Measurements from ENCODE around the gene PROC. TPM values are rescaled to one million over a fixed set of nuclear protein-coding genes. Genes with fewer than 3 reads are reported as not detected.
"Not testable (repeated sequence)": the region's sequence is repeated elsewhere in the genome, so short reads cannot be mapped to it uniquely, and the experiment has no call there.

The PROC gene
- total and polyA plus RNA-seq, 10 donors, result 0.16 to 0.52 (median 0.21) TPM; not detected in 7

DNA sequence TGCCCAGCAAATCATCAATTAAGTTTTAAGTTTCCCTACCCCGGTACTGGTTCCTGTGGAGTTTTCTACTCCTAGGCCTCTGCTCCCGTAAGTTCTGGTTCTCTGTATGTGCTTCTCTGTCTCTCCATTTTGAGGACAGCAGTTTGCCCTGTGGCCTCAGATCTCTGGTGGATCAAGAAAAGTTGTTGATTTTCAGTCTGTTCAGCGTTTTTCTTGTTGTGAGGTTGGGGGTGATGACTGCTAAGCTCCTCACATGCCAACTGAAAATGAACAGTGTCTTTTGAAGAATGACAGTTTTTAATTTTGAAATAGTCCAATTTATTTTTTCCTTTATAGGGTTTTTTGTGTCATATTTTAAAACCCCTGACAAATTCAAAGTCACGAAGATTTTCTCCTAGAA lies 31.7 kb downstream of the PROC start:
- TF ChIP-seq, protein P1, sequence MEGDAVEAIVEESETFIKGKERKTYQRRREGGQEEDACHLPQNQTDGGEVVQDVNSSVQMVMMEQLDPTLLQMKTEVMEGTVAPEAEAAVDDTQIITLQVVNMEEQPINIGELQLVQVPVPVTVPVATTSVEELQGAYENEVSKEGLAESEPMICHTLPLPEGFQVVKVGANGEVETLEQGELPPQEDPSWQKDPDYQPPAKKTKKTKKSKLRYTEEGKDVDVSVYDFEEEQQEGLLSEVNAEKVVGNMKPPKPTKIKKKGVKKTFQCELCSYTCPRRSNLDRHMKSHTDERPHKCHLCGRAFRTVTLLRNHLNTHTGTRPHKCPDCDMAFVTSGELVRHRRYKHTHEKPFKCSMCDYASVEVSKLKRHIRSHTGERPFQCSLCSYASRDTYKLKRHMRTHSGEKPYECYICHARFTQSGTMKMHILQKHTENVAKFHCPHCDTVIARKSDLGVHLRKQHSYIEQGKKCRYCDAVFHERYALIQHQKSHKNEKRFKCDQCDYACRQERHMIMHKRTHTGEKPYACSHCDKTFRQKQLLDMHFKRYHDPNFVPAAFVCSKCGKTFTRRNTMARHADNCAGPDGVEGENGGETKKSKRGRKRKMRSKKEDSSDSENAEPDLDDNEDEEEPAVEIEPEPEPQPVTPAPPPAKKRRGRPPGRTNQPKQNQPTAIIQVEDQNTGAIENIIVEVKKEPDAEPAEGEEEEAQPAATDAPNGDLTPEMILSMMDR (IDR thresholded peaks at IDR 0.05 in 8 of 11, conservative IDR thresholded peaks at IDR 0.05 in 3 of 11), result no peak
- TF ChIP-seq POLR2AphosphoS5 (IDR thresholded peaks at IDR 0.05) (no peak), POLR2A (IDR thresholded peaks at IDR 0.05) (no peak)
- DNase-seq, result no peak
- Histone ChIP-seq H3K4me1 (no peaks in the 10 kb centered on the region), H3K4me3 (no peak overlapping the region), H3K27me3 (replicated peaks in 1 of 7) (no peaks in the 10 kb centered on the region), H3K36me3 (peaks cover 0 to 21% (median 0%) of the 10 kb centered on the region in 6 donors), H3K27ac (no peak overlapping the region), H3K9me3 (peaks cover 0 to 4% (median 3%) of the 10 kb centered on the region in 8 donors)
- intact Hi-C loops (cut with DNase I; ENCODE audit: low total_unique reads), result no loop called here
- 93 to 97% (median 95%) methylated on average over 4 of the region's 4 CpGs for WGBS, 5 donors

DNA sequence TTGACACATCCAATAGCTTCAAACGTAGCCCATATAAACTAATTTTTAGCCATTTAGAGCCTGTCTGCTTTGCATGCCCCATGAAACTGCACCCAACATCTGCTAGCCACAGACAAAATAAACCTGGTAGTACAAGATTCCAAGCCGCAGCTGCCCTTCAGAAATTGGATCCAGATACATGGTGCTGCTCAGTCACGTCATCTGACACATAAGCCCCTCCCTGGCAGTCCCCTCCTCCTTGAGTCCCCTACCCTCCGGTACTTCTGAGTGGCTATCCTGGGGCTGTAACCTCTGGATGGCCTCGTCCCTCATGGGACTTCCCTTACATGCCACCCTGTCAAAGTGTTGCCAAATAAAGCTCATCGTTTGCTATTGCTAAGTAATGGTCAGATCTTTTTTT lies 33.8 kb downstream of the PROC start:
- TF ChIP-seq POLR2AphosphoS5 (IDR thresholded peaks at IDR 0.05) (no peak), POLR2A (IDR thresholded peaks at IDR 0.05) (no peak)
- TF ChIP-seq, protein P1 (IDR thresholded peaks at IDR 0.05 in 8 of 11, conservative IDR thresholded peaks at IDR 0.05 in 3 of 11), result no peak
- Histone ChIP-seq H3K27ac (no peak overlapping the region), H3K27me3 (replicated peaks in 1 of 7) (no peaks in the 10 kb centered on the region), H3K4me1 (no peaks in the 10 kb centered on the region), H3K36me3 (peaks cover 0 to 24% (median 0%) of the 10 kb centered on the region in 6 donors), H3K4me3 (no peak overlapping the region), H3K9me3 (no peaks in the 10 kb centered on the region)
- DNase-seq, result no peak
- WGBS, 5 donors, result 85 to 94% (median 88%) methylated on average over 6 of the region's 6 CpGs
- intact Hi-C loops (cut with DNase I; ENCODE audit: low total_unique reads), result no loop called here

DNA sequence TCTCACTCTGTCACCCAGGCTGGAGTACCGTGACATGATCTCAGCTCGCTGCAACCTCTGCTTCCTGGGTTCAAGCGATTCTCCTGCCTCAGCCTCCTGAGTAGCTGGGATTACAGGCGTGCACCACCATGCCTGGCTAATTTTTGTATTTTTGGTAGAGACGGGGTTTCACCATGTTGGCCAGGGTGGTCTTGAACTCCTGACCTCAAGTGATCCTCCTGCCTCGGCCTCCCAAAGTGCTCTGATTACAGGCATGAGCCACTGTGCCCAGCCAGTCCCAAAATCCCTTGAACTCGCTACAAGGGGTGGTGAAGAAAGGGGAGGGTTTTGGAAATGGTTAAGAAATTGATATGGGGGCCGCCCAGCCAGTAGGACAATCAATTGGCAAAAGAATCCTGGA lies 34.2 kb downstream of the PROC start:
- DNase-seq; H3K4me1 ChIP-seq; H3K9me3 ChIP-seq; H3K27ac ChIP-seq; H3K27me3 ChIP-seq (replicated peaks in 1 of 7); intact Hi-C loops (cut with DNase I; ENCODE audit: low total_unique reads); H3K4me3 ChIP-seq: not testable (repeated sequence)
- peaks cover 0 to 24% (median 0%) of the 10 kb centered on the region in 6 donors for H3K36me3 ChIP-seq
- WGBS, 5 donors, result 95 to 99% (median 97%) methylated on average over 8 of the region's 8 CpGs

DNA sequence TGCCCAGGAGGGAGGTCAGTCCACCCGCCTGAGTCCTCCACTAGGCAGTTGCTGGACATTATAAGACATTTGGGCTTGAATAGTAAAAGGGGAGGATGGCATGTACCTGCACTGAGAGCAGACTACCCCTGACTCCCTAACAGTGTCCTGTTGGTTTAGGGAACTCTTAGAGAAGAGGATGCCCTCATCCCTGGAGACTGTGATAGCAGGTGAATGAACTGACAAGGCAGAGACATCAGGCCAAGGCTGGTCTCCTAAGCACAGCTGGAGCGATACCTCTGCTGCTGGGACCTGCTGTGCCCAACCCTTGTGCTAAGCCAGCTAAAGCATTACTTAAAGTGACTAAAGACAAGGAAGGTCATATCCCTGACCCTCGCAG lies 34.8 kb downstream of the PROC start:
- intact Hi-C loops (cut with DNase I; ENCODE audit: low total_unique reads), result no loop called here
- Histone ChIP-seq H3K27me3 (replicated peaks in 1 of 7) (no peaks in the 10 kb centered on the region), H3K27ac (no peak overlapping the region), H3K4me3 (no peak overlapping the region), H3K9me3 (no peaks in the 10 kb centered on the region), H3K4me1 (no peaks in the 10 kb centered on the region), H3K36me3 (peaks cover 0 to 24% (median 0%) of the 10 kb centered on the region in 6 donors)
- WGBS, 5 donors, result 92 to 100% (median 94%) methylated on average over 3 of the region's 3 CpGs
- no peak for TF ChIP-seq POLR2AphosphoS5 (IDR thresholded peaks at IDR 0.05)
- TF ChIP-seq POLR2A (IDR thresholded peaks at IDR 0.05), result no peak
- TF ChIP-seq, protein P1 (IDR thresholded peaks at IDR 0.05 in 8 of 11, conservative IDR thresholded peaks at IDR 0.05 in 3 of 11), result no peak
- no peak for DNase-seq

All from spleen (tissue), 11 donors.